GF-D8 (cell line): Measurements from ENCODE around the gene TBC1D22A.

Experiments
- DNase-seq: peaks from one replicate; lab custom pipeline; 2025; lab: John Stamatoyannopoulos, UW

The TBC1D22A gene

GRCh38 chr22:46737105-46737975 is 25.1 kb upstream of the TBC1D22A start:
- DNase-seq, result no peak

DNA sequence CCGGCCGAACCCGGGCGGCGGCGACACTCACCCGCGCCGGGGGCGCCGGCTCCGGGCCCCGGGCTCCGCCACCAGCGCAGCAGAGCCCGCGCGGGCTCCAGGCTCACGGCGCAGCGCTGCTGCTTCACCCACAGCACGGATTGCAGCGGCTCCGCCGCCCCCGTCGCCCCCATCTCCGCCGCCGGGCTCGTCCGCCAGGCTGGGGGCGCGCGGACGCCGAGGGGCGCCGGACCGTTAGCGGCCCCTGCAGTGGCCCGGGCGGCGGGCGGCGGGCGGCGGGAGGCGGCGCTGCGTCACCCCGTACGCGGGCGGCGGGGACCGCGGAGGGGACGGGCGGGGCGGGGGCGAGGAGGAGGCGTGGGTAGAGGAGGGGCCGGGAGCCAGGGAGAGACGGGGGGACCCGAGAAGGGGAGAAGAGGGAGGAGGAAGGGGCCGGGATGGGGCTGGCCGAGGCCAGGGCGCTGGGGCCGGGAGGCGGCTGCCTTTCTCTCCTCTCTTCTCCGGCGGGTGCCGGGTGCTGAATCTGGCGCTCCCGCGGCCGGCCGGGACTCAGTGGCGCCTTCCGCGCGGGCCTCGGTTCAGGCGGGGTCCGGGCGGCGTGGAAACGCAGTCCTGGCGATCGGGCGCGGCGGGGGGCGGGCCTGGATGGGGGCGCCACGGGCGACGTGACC is 24.3 kb upstream of the TBC1D22A start, which contains the start of gene CERK:
Gene CERK, minus strand, starts transcription at position 277 of the 671 bp plus-strand sequence. Its CDS starts 104 bp downstream, at position 173.
- no peak for DNase-seq

GRCh38 chr22:46738647-46739093 is 23.8 kb upstream of the TBC1D22A start:
- no peak for DNase-seq

DNA sequence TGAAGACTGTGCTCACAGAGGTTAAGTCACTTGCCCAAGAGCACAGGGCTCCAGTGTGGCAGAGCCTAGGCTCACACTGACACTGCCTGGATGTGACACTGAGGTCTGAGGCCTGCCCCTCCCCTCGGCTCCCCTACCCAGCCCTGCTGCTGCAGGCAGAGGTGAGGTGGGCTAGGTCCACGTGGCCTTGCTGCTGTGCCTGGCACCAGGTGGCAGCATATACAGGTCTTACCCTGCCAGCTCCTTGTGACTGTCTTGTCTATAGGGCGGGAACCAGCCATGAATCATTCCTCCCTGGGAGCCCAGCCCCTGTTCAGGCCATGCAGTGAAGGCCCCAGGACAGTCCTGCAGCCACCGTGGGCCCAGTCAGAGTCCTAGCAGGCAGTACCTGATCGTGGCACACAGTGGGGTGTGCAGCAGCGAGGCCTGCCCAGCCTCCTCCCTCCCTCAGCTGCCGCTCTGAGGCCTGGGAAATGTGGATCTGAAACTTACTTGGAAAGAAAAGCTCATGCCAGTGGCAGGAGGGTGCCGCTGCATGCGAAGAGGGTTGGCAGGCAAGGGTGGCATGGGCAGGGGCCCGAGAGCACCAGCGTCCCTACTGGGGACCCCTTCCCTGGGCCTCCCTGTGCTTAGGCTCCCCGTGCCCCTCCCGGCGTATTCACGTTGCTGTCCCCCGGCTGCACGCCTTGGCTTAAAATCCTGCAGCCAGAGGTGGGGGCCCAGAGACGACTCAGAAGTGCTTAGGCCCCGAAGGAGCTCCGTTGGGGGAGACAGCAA is 23.2 kb upstream of the TBC1D22A start:
- peak; percentile 22 for DNase-seq

- DNase-seq, result no peak
Observed at GRCh38 chr22:46740910-46741780, 21.3 kb upstream of the TBC1D22A start.

- no peak for DNase-seq
Observed at GRCh38 chr22:46741974-46742519, 20.4 kb upstream of the TBC1D22A start.

GRCh38 chr22:46742576-46743221 is 19.8 kb upstream of the TBC1D22A start:
- DNase-seq, result no peak

GRCh38 chr22:46744581-46744980 is 17.9 kb upstream of the TBC1D22A start:
- DNase-seq, result no peak

DNA sequence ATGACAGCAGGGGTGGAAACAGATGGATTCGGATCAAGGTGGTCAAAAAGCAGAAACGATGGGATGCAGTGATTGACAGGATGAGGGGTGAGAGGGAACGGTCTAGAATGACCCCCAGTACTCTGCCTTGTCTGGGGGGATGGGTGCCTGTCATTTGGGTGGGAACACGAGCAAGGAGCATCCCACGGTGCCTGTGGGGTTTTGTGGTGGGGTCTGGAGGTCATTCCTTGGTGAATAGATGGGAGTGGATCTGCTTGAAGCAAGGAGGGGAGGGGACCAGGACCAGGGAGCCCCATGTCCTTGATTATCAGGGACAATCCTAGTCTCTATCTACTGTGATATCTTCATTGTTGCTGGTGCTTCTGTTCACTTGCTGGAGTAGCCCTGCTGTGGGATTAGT is 16.3 kb upstream of the TBC1D22A start:
- DNase-seq, result no peak

GRCh38 chr22:46746620-46747019 is 15.8 kb upstream of the TBC1D22A start:
- no peak for DNase-seq

- no peak for DNase-seq
Observed at GRCh38 chr22:46747646-46748045, 14.8 kb upstream of the TBC1D22A start.

- DNase-seq, result no peak
Observed at GRCh38 chr22:46748206-46748907, 14.1 kb upstream of the TBC1D22A start.

- peak; percentile 26 for DNase-seq
Observed at GRCh38 chr22:46748908-46749675, 13.4 kb upstream of the TBC1D22A start.

DNA sequence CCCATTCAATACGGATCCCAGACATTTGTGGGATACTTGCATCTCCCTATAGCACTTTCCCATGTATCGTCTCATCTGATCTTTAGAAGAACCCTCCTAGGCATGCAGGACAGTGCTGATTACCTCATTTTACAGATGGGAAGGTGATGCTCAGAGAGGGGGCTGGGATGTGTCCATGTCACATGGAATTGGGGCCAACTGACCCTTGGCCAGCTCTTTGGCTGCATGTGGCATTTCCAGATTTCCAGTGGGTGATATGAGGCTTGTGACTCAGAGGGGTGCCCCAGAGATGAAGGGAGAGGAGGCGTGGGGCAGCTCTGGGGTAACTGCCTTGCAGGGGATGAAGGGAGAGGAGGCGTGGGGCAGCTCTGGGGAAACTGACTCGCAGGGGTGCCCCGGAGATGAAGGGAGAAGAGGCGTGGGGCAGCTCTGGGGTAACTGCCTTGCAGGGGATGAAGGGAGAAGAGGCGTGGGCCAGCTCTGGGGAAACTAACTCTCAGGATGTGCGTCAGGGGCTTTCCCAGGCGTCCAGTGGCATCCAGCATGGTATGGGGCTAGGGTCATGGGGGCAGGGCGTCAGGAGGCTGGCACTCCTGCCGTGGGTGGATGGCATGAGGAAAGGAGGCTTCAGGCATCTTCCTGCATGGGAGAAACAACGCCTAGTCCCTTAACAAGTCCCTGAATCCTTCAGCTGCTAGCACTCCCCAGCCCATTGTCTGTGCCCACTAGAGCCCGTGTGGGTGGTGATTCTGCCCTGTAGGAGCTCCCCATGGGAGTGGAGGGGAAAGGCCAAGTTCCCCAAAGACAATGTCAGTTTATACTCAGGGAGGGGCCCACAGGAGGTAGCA is 12.5 kb upstream of the TBC1D22A start:
- DNase-seq, result no peak

DNA sequence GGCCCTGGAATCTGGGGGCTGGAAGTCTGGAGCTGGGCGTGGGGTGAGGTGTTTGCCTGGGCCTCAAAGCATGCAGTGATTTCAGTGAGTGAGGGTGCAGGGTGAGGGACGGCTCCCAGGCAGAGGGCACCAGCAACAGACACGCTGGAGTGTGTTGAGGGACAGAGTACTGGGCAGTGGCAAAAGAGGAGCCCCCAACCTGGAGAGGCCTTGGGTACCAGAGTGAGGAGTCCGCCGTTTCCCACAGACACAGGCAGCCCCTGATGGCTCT is 12.0 kb upstream of the TBC1D22A start:
- no peak for DNase-seq

- DNase-seq, result no peak
Observed at GRCh38 chr22:46750863-46751443, 11.5 kb upstream of the TBC1D22A start.

GRCh38 chr22:46752286-46752987 is 10.0 kb upstream of the TBC1D22A start:
- DNase-seq, result no peak

- DNase-seq, result no peak
Observed at GRCh38 chr22:46752988-46753310, 9.5 kb upstream of the TBC1D22A start.
